GM12878 (cell line): Measurements from ENCODE around the gene UBAC2. TPM values are rescaled to one million over a fixed set of nuclear protein-coding genes. Genes with fewer than 3 reads are reported as not detected.
A peak's percentile ranks its signal among the peaks of the same experiment; 100 is the strongest.

ENCODE experiments used
- ATAC-seq: fragments of 200-7000 bp; cut with Tn5 transposase; 3 replicates; pipeline ENCODE4 v1.9.1; 2020; ENCODE audit warnings: mild to moderate bottlenecking, moderate library complexity
- BruUV-seq: library from RNA; stranded (reverse); fragments of 400-500 nt; replicated peaks from 2 replicates; lab custom pipeline; 2021; lab: Mats Ljungman, UMichigan
- CTCF ChIA-PET: fragments of 300-600 bp; sonication (Branson Sonifier 250); formaldehyde crosslinking; extraction: SDS; loops from one replicate; lab custom pipeline; 2021; ENCODE audit warnings: inconsistent platforms; lab: Yijun Ruan, JAX
- POLR2A ChIA-PET: fragments of 350-600 bp; formaldehyde crosslinking; extraction: SDS; loops from one replicate; lab custom pipeline; 2021; ENCODE audit warnings: inconsistent platforms; lab: Charles Lee
- RAD21 ChIA-PET: fragments of 300-600 bp; sonication (Branson Sonifier 250); formaldehyde crosslinking; loops from one replicate; lab custom pipeline; 2023; ENCODE audit warnings: antibody characterized with exemption; ENCODE audit not compliant: unreplicated experiment; lab: Charles Lee
- SMC1A ChIA-PET: fragments of 300-600 bp; sonication (Branson Sonifier 250); formaldehyde crosslinking; loops from one replicate; lab custom pipeline; 2023; ENCODE audit not compliant: unreplicated experiment, uncharacterized antibody; lab: Charles Lee
- DNase-seq: peaks from one replicate; pipeline ENCODE4 v3.0.0-alpha.2; 2011; ENCODE audit warnings: low read depth, low spot score
- FAIRE-seq: peaks from 3 replicates; lab custom pipeline; 2011; peaks lifted over from hg19 to GRCh38; lab: Jason Lieb, UNC
- H2AFZ ChIP-seq: 2 replicates; pipeline ENCODE4 v1.6.0; 2011; ENCODE audit warnings: low read depth, low read length, control low read depth; ENCODE audit not compliant: control insufficient read depth
- H3K27ac ChIP-seq: 2 replicates; pipeline ENCODE4 v1.5.1; 2011; ENCODE audit warnings: control low read depth; ENCODE audit not compliant: control insufficient read depth, insufficient read depth
- H3K27me3 ChIP-seq, 2 experiments: replicated peaks in 1 of 2; 2 replicates each; pipeline versions ENCODE4 v1.6.0 to v1.6.1; 2011; ENCODE audit warnings: low read length in 1 of 2; ENCODE audit not compliant: control insufficient read depth in 2 of 2, insufficient read depth in 2 of 2
- H3K36me3 ChIP-seq, 2 experiments: 2 replicates each; pipeline ENCODE4 v1.5.1; 2011; ENCODE audit warnings: low read length in 1 of 2; ENCODE audit not compliant: control insufficient read depth in 2 of 2, insufficient read depth in 2 of 2
- H3K4me1 ChIP-seq: 2 replicates; pipeline ENCODE4 v1.6.1; 2011; ENCODE audit warnings: mild to moderate bottlenecking, low read length, moderate library complexity, mixed read lengths; ENCODE audit not compliant: control insufficient read depth, insufficient read depth
- H3K4me2 ChIP-seq: 2 replicates; pipeline ENCODE4 v1.6.0; 2011; ENCODE audit warnings: control low read depth; ENCODE audit not compliant: control insufficient read depth, insufficient read depth
- H3K4me3 ChIP-seq: fragments of 200-600 bp; sonication (generic); 2 replicates; pipeline ENCODE4 v1.5.1; 2016
- H3K79me2 ChIP-seq: 2 replicates; pipeline ENCODE4 v1.6.0; 2011; ENCODE audit warnings: low read length; ENCODE audit not compliant: control insufficient read depth, insufficient read depth
- H3K9ac ChIP-seq: 2 replicates; pipeline ENCODE4 v1.8.0; 2011; ENCODE audit warnings: low read length, control low read depth, mixed read lengths; ENCODE audit not compliant: control insufficient read depth, insufficient read depth
- H3K9me3 ChIP-seq: replicated peaks from 3 replicates; pipeline ENCODE4 v1.5.1; 2011; ENCODE audit warnings: mild to moderate bottlenecking, low read length; ENCODE audit not compliant: control insufficient read depth, insufficient read depth
- H4K20me1 ChIP-seq: 2 replicates; pipeline ENCODE4 v1.6.0; 2011; ENCODE audit not compliant: control insufficient read depth, insufficient read depth
- ATF7 ChIP-seq: fragments of 450-650 bp; IDR thresholded peaks from 2 replicates; pipeline ENCODE4 v1.6.1; 2016; ENCODE audit warnings: low read depth, mild to moderate bottlenecking
- BACH1 ChIP-seq: fragments of 450-650 bp; IDR thresholded peaks from 2 replicates; pipeline ENCODE4 v1.6.1; 2017; ENCODE audit warnings: mild to moderate bottlenecking, borderline replicate concordance
- CHD4 ChIP-seq: fragments of 200-600 bp; sonication (generic); IDR thresholded peaks from 2 replicates; pipeline ENCODE4 v1.6.1; 2016; ENCODE audit warnings: mild to moderate bottlenecking
- ETV6 ChIP-seq, 2 experiments: fragments of 450-650 bp in 1 of 2; IDR thresholded peaks in 1 of 2; conservative IDR thresholded peaks in 1 of 2; 2 replicates each; pipeline ENCODE4 v1.6.1; 2014; ENCODE audit warnings: antibody characterized with exemption in 1 of 2, borderline replicate concordance in 1 of 2, low read depth in 1 of 2, mild to moderate bottlenecking in 1 of 2, moderate library complexity in 1 of 2
- RB1 ChIP-seq: fragments of 450-650 bp; formaldehyde crosslinking; IDR thresholded peaks from 2 replicates; pipeline ENCODE4 v1.6.1; 2017; ENCODE audit warnings: mild to moderate bottlenecking, borderline replicate concordance
- TAF1 ChIP-seq: IDR thresholded peaks from 2 replicates; pipeline ENCODE4 v1.6.1; 2011; ENCODE audit warnings: mild to moderate bottlenecking, low read depth, low read length, borderline replicate concordance
- TBL1XR1 ChIP-seq: IDR thresholded peaks from 2 replicates; pipeline ENCODE4 v1.6.1; 2012; ENCODE audit warnings: low read depth, low read length, improper control_type of control experiment
- WGBS: methylation state at CpG from one replicate; pipeline ENCODE4 v1.1.6; 2016; ENCODE audit warnings: low lambda C conversion rate; ENCODE audit not compliant: insufficient replicate concordance, insufficient coverage; ENCODE audit errors: missing lambda C conversion rate; 5-methylcytosine and 5-hydroxymethylcytosine counted together
- in situ Hi-C: fragments of 300-500 bp; cut with MboI; formaldehyde crosslinking; loops from 9 replicates; pipeline ENCODE4 v1.14.3; 2018; ENCODE audit warnings: mixed read lengths
- intact Hi-C: fragments of 100-400 bp; cut with micrococcal nuclease; formaldehyde crosslinking; loops from one replicate; pipeline ENCODE4 v1.14.2; 2022; ENCODE audit not compliant: unreplicated experiment
- polyA plus RNA-seq, 11 experiments: library from polyadenylated mRNA; depleted of rRNA in 4 of 11; unstranded in 6 of 11; stranded (reverse) in 5 of 11; fragments of >200 nt; fragmentation: Nextera tagmentation in 4 of 11; fragmentation: Illumina TruSeq in 1 of 11; extraction: Ambion mirVana in 4 of 11; extraction: Trizol in 1 of 11; gene quantifications; 1 replicate in 1 of 11; 2 replicates in 10 of 11; pipeline versions ENCODE4 v1.2.1 to v1.2.3, GENCODE V29; 2011 to 2016; ENCODE audit warnings: inconsistent platforms in 2 of 11, missing spikeins in 2 of 11, low read depth in 1 of 11
- total RNA-seq, 4 experiments: library from RNA; depleted of rRNA in 3 of 4; stranded (reverse); fragments of >200 nt in 3 of 4; fragmentation: Illumina TruSeq in 1 of 4; extraction: Trizol in 1 of 4; gene quantifications; 2 replicates each; pipeline versions ENCODE4 v1.2.1 to v1.2.3, GENCODE V29; 2013 to 2021

The UBAC2 gene
- total and polyA plus RNA-seq, 10 of the 15 experiments (the other 5 are each of a cell fraction or from before 2014, with no cell fraction given) = 3.0 to 54.6 (median 17.4) TPM

GRCh38 chr13:99280166-99280565, 79.5 kb downstream of the UBAC2 start:
- H4K20me1 ChIP-seq = no peaks in the 10 kb centered on the region
- H3K4me3 ChIP-seq = no peak overlapping the region
- TF ChIP-seq RB1 (no peak), TBL1XR1 (no peak), TAF1 (no peak), ATF7 (no peak), ETV6 (conservative IDR thresholded peaks at IDR 0.05 in 1 of 2, IDR thresholded peaks at IDR 0.05 in 1 of 2; ENCODE audit: borderline replicate concordance in 1 of 2, low read depth in 1 of 2) (no peak), BACH1 (no peak), CHD4 (no peak)
- TF ChIP-seq, all 136 proteins: peak for 0
- DNase-seq (no peak), ATAC-seq (no peak), FAIRE-seq (no peak)
- no TSS peak for BruUV-seq
- ChIA-PET POLR2A (interaction anchor here (0.8 to 1.6 kb wide), 3 partner anchors 10 to 19 kb away, joined by 3 to 5 read pairs (median 4); no protein-coding TSS in a partner anchor), RAD21 (interaction anchor here (1.0 to 7.9 kb wide), 8 partner anchors 10 to 157 kb away, joined by 3 to 106 read pairs (median 4); partner anchors contain the start of gene GPR18), SMC1A (interaction anchor here (0.6 to 8.5 kb wide), 9 partner anchors 10 to 168 kb away, joined by 3 to 132 read pairs (median 3); partner anchors contain the start of gene GPR183), CTCF (interaction anchor here (1.2 to 6.7 kb wide), 4 partner anchors 9 to 156 kb away, joined by 3 to 54 read pairs (median 16); no protein-coding TSS in a partner anchor)
- in situ Hi-C loops (no loop called here), intact Hi-C loops (loop anchor here (5.0 kb wide), 1 partner anchor 152 kb away; no protein-coding TSS in a partner anchor)
- H2AFZ ChIP-seq = no peak overlapping the region
- H3K4me1 ChIP-seq = peaks cover 49% of the 10 kb centered on the region
- no peak overlapping the region for H3K4me2 ChIP-seq
- peak overlapping the region; percentile 79; the same call in 1 of the 2 replicates for H3K27ac ChIP-seq
- H3K9ac ChIP-seq = no peak overlapping the region
- WGBS = 98% methylated on average over 3 of the region's 3 CpGs
- H3K36me3 ChIP-seq = no peaks in the 10 kb centered on the region; a peak in 2 of 4 replicates
- H3K9me3 ChIP-seq = no peaks in the 10 kb centered on the region
- peaks cover 11% of the 10 kb centered on the region for H3K79me2 ChIP-seq
- H3K27me3 ChIP-seq = no peaks in the 10 kb centered on the region
